K562 (cell line): ENCODE measurements around the gene NR1H2. TPM values are rescaled to one million over a fixed set of nuclear protein-coding genes. Genes with fewer than 3 reads are reported as not detected.
A peak's percentile ranks its signal among the peaks of the same experiment; 100 is the strongest.

ENCODE experiments used
- ATAC-seq: fragments of 200-7000 bp; cut with Tn5 transposase; 3 replicates; pipeline ENCODE4 v1.9.1; 2020; ENCODE audit warnings: moderate library complexity
- BruUV-seq: library from RNA; stranded (reverse); fragments of 400-500 nt; replicated peaks from 2 replicates; lab custom pipeline; 2021; lab: Mats Ljungman, UMichigan
- CTCF ChIA-PET: fragments of 300-600 bp; formaldehyde crosslinking; extraction: SDS; loops from one replicate; lab custom pipeline; 2021; ENCODE audit warnings: low intra/inter-chr PET ratio; lab: Yijun Ruan, JAX
- POLR2A ChIA-PET: fragments of 300-600, 350-650 bp; sonication (Branson Sonifier 250); formaldehyde crosslinking; extraction: SDS; loops from one replicate; lab custom pipeline; 2021; ENCODE audit warnings: antibody characterized with exemption, inconsistent platforms; lab: Yijun Ruan, JAX
- DNase-seq, 4 experiments: peaks; one replicate each; pipeline versions ENCODE4 v3.0.0 to v3.0.0-alpha.2; 2011 to 2018; ENCODE audit warnings: low spot score in 3 of 4, mixed read lengths in 3 of 4; ENCODE audit errors: extremely low read depth in 1 of 4
- FAIRE-seq: peaks from 2 replicates; lab custom pipeline; 2011; peaks lifted over from hg19 to GRCh38; lab: Jason Lieb, UNC
- H2AFZ ChIP-seq: 2 replicates; pipeline ENCODE4 v1.6.0; 2011; ENCODE audit warnings: low read depth, low read length, control low read depth, inconsistent platforms
- H3K27ac ChIP-seq: fragments of 200-600 bp; 3 replicates; pipeline ENCODE4 v1.8.0; 2011; ENCODE audit warnings: low read depth, mild to moderate bottlenecking, control low read depth, inconsistent platforms, low read length, moderate library complexity, mixed read lengths; ENCODE audit errors: extremely low read depth
- H3K27me3 ChIP-seq, 2 experiments: fragments of 300-600 bp in 1 of 2; 2 replicates in 1 of 2; 3 replicates in 1 of 2; pipeline versions ENCODE4 v1.6.0 to v1.8.0; 2011; ENCODE audit warnings: inconsistent platforms in 2 of 2, low read length in 2 of 2, mild to moderate bottlenecking in 1 of 2, mixed read lengths in 1 of 2, moderate library complexity in 1 of 2; ENCODE audit not compliant: control insufficient read depth in 2 of 2, insufficient read depth in 2 of 2
- H3K36me3 ChIP-seq: fragments of 300-600 bp; 3 replicates; pipeline ENCODE4 v1.8.0; 2011; ENCODE audit warnings: mild to moderate bottlenecking, low read length, inconsistent platforms; ENCODE audit not compliant: control insufficient read depth, insufficient read depth
- H3K4me1 ChIP-seq, 2 experiments: fragments of 200-600 bp in 1 of 2; replicated peaks in 1 of 2; 2 replicates in 1 of 2; 3 replicates in 1 of 2; pipeline versions ENCODE4 v1.5.1 to v1.8.0; 2011; ENCODE audit warnings: inconsistent platforms in 2 of 2, low read length in 2 of 2, mild to moderate bottlenecking in 1 of 2, mixed read lengths in 1 of 2, moderate library complexity in 1 of 2; ENCODE audit not compliant: control insufficient read depth in 2 of 2, insufficient read depth in 2 of 2
- H3K4me2 ChIP-seq: 2 replicates; pipeline ENCODE4 v1.6.1; 2011; ENCODE audit warnings: low read length, control low read depth, inconsistent platforms, mixed read lengths; ENCODE audit not compliant: insufficient read depth
- H3K4me3 ChIP-seq: fragments of 200-600 bp; sonication (generic), shearing (Covaris generic); 2 replicates; pipeline ENCODE4 v1.5.1; 2016; ENCODE audit warnings: control low read depth, inconsistent platforms
- H3K79me2 ChIP-seq: fragments of 200-600 bp; 3 replicates; pipeline ENCODE4 v1.8.0; 2011; ENCODE audit warnings: low read length, inconsistent platforms; ENCODE audit not compliant: control insufficient read depth, insufficient read depth
- H3K9ac ChIP-seq, 2 experiments: 2 replicates each; pipeline versions ENCODE4 v1.6.0 to v1.6.1; 2011; ENCODE audit warnings: low read depth in 2 of 2, low read length in 2 of 2, control low read depth in 1 of 2, inconsistent platforms in 1 of 2, mild to moderate bottlenecking in 1 of 2, mixed read lengths in 1 of 2; ENCODE audit not compliant: insufficient read depth in 1 of 2
- H3K9me1 ChIP-seq: one replicate; pipeline ENCODE4 v1.6.0; 2011; ENCODE audit warnings: inconsistent platforms, mild to moderate bottlenecking, low read length, moderate library complexity; ENCODE audit not compliant: control insufficient read depth, insufficient read depth
- H3K9me3 ChIP-seq: replicated peaks from 2 replicates; pipeline ENCODE4 v1.5.1; 2011; ENCODE audit warnings: low read depth, low read length, inconsistent platforms; ENCODE audit not compliant: control insufficient read depth, insufficient read depth
- H4K20me1 ChIP-seq: replicated peaks from 2 replicates; pipeline ENCODE4 v1.6.1; 2011; ENCODE audit warnings: low read length, inconsistent platforms, mixed read lengths; ENCODE audit not compliant: control insufficient read depth, insufficient read depth
- HSF4 ChIP-seq: fragments of 250-450 bp; sonication (Bioruptor Pico); IDR thresholded peaks from 2 replicates; pipeline ENCODE4 v2.1.2; 2022; ENCODE audit warnings: mild to moderate bottlenecking, moderate library complexity, borderline replicate concordance
- POLR2G ChIP-seq: fragments of 200-400 bp; formaldehyde crosslinking; IDR thresholded peaks from 2 replicates; pipeline ENCODE4 v1.6.1; 2017; ENCODE audit warnings: low read depth, mild to moderate bottlenecking, antibody characterized with exemption, low read length, moderate library complexity
- WGBS: fragments of 100-300 bp; shearing (Covaris generic); methylation state at CpG from one replicate; pipeline ENCODE4 v1.1.6; 2016; ENCODE audit warnings: low coverage, mixed read lengths; ENCODE audit not compliant: insufficient coverage; ENCODE audit errors: missing lambda C conversion rate; 5-methylcytosine and 5-hydroxymethylcytosine counted together
- in situ Hi-C: fragments of 300-500 bp; cut with MboI; formaldehyde crosslinking; loops from 4 replicates; pipeline ENCODE4 v1.15.0; 2018; ENCODE audit warnings: inconsistent platforms, mixed read lengths
- intact Hi-C: fragments of 100-400 bp; cut with micrococcal nuclease; formaldehyde crosslinking; loops from 2 replicates; pipeline ENCODE4 v1.14.2; 2022
- polyA plus RNA-seq, 8 experiments: library from polyadenylated mRNA; depleted of rRNA in 4 of 8; stranded (reverse) in 5 of 8; unstranded in 3 of 8; fragments of >200 nt; fragmentation: Nextera tagmentation in 2 of 8; fragmentation: Illumina TruSeq in 1 of 8; extraction: Ambion mirVana in 2 of 8; extraction: Trizol in 1 of 8; gene quantifications; 2 replicates each; pipeline versions ENCODE4 v1.2.1 to v1.2.3, GENCODE V29; 2011 to 2014; ENCODE audit warnings: inconsistent platforms in 1 of 8, missing spikeins in 1 of 8
- total RNA-seq, 7 experiments: library from RNA; depleted of rRNA in 6 of 7; stranded (reverse); fragments of >200 nt in 6 of 7; fragmentation: Illumina TruSeq in 2 of 7; extraction: Trizol in 2 of 7; gene quantifications; 2 replicates each; pipeline versions ENCODE4 v1.2.1 to v1.2.3, GENCODE V29; 2011 to 2021; ENCODE audit warnings: low replicate concordance in 1 of 7
- TF ChIP-seq, protein P1 (sequence below): sonication (generic); formaldehyde crosslinking; IDR thresholded peaks from 2 replicates; pipeline ENCODE4 v1.8.1; 2023; ENCODE audit warnings: mild to moderate bottlenecking, missing genetic modification reagents
- TF ChIP-seq, protein P2 (sequence below): fragments of 450-650 bp; IDR thresholded peaks from 2 replicates; pipeline ENCODE4 v1.6.1; 2018; ENCODE audit warnings: mild to moderate bottlenecking, low read depth; ENCODE audit not compliant: partially characterized antibody

NR1H2 gene
- total and polyA plus RNA-seq, 9 of the 15 experiments (the other 6 are each of a cell fraction or from before 2014, with no cell fraction given) = 0.11 to 73.8 (median 24.0) TPM

DNA sequence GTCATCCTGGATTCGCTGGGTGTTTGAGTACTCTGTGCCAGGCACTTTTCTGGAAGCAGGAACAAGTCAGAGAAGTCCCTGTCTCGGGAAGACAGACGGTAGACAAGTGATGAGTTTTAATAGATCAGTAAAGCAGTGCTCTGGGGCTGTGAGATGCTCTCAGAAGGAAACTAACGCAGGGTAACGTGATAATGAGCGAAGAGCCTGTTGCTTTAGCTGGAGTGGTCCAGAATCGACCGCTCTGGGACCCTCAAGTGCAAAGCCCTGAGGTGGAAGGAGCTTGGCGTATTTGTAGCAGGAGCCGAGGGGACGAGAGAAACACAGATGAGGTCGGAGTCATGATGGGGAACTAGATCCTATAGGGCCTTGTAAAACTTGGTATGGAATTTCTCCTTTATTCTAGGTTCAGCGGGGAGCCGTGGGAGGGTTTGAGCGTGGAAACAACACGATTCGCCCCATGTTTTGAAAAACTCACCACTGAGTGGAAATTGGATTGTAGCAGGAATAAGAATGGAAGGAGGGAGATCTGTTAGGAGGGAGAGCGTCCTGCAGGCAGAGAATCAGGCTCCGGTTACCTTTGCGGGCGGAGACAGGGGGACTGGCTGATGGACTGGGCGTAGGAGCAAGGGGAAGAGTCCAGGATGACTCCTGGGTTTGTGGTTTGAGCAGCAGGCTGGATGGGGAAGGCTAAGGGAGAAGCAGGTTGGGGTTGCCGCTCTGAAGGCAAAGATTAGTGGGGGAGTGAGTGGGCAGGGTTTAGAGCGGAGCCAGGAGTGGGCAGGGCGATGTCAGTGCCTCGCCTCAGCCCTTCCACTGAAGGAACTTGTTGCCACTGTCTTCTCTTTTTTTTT lies 8.7 kb downstream of the NR1H2 start (continued):
- no peak for TF ChIP-seq HSF4 (CRISPR knock-in tag)
- TF ChIP-seq, all 486 proteins: peak for 29

DNA sequence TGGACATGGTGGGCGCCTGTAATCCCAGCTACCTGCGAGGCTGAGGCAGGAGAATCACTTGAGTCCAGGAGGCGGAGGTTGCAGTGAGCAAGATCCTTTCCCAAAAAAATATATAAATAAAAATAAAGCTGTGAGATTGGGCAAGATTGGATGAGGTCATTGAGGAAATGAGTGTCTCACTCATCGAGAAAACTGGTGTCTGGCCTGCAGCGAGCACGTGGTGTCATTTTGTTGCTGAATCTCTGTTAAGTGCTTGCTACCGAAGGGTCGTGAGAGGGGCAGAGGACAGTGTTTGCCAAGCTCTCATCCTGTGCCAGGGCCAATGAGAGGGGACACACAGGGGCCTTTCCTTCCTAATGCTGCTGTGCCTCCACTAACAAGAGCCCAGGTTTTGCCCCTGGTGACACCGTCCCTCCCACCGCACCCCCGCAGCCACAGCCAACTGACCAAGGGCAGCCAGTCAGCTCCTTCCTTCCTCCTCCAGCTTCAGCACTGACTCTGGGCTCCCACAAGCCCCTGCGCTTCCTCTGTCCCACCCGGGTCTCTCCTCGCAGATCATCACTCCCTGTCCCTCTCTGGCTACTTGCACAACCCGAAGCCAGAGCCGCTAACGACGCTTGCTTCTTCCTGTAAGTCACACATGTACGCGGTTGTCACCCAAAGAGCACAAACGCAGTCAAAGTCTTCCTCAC lies 11.1 kb downstream of the NR1H2 start:
- H3K9me3 ChIP-seq = no peaks in the 10 kb centered on the region
- ATAC-seq (no peak), DNase-seq (no peak), FAIRE-seq (no peak)
- CTCF ChIA-PET = no interaction called here
- H4K20me1 ChIP-seq = 0 out of 2 replicates have a peak, but pooled peaks cover 3% of the 10 kb centered on the region
- H3K4me2 ChIP-seq = no peak overlapping the region
- H3K9me1 ChIP-seq = no peaks in the 10 kb centered on the region
- no peak overlapping the region for H3K27ac ChIP-seq
- H2AFZ ChIP-seq = no peak overlapping the region
- peak overlapping the region in 1 of 2 experiments; percentile 77; a peak in 2 of 4 replicates for H3K9ac ChIP-seq
- in situ Hi-C loops = no loop called here
- TF ChIP-seq POLR2G = 0 out of 2 replicates have a peak, but pooled peaks have one; percentile 11
- TF ChIP-seq, protein P1, sequence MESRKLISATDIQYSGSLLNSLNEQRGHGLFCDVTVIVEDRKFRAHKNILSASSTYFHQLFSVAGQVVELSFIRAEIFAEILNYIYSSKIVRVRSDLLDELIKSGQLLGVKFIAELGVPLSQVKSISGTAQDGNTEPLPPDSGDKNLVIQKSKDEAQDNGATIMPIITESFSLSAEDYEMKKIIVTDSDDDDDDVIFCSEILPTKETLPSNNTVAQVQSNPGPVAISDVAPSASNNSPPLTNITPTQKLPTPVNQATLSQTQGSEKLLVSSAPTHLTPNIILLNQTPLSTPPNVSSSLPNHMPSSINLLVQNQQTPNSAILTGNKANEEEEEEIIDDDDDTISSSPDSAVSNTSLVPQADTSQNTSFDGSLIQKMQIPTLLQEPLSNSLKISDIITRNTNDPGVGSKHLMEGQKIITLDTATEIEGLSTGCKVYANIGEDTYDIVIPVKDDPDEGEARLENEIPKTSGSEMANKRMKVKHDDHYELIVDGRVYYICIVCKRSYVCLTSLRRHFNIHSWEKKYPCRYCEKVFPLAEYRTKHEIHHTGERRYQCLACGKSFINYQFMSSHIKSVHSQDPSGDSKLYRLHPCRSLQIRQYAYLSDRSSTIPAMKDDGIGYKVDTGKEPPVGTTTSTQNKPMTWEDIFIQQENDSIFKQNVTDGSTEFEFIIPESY (CRISPR knock-in tag) = peak; percentile 72; the same call in 1 of the 2 replicates
- TF ChIP-seq, protein P2, sequence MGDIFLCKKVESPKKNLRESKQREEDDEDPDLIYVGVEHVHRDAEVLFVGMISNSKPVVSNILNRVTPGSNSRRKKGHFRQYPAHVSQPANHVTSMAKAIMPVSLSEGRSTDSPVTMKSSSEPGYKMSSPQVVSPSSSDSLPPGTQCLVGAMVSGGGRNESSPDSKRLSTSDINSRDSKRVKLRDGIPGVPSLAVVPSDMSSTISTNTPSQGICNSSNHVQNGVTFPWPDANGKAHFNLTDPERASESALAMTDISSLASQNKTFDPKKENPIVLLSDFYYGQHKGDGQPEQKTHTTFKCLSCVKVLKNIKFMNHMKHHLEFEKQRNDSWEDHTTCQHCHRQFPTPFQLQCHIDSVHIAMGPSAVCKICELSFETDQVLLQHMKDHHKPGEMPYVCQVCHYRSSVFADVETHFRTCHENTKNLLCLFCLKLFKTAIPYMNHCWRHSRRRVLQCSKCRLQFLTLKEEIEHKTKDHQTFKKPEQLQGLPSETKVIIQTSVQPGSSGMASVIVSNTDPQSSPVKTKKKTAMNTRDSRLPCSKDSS = no peak
- intact Hi-C loops = no loop called here
- H3K79me2 ChIP-seq = peaks cover 68% of the 10 kb centered on the region
- H3K27me3 ChIP-seq = no peaks in the 10 kb centered on the region
- peaks cover 54% of the 10 kb centered on the region for H3K36me3 ChIP-seq
- POLR2A ChIA-PET = interaction anchor here (1.6 kb wide), 1 partner anchor 11 kb away, joined by 8 read pairs; the partner anchor contains the start of gene NR1H2
- WGBS = 92% methylated on average over 21 of the region's 21 CpGs
- no peak overlapping the region for H3K4me3 ChIP-seq
- BruUV-seq = no TSS peak
- H3K4me1 ChIP-seq = peaks cover 11 to 44% of the 10 kb centered on the region in 2 experiments
